Glutamatergic neuron (in vitro differentiated cells): ENCODE results near the gene PRKAA1. TPM values are rescaled to one million over a fixed set of nuclear protein-coding genes. Genes with fewer than 3 reads are reported as not detected.

Experiments
- DNase-seq: peaks from one replicate; pipeline ENCODE4 v3.0.0; 2022
- H3K27ac Mint-ChIP-seq: one replicate; pipeline ENCODE4 v1.8.0; 2020; ENCODE audit warnings: mild to moderate bottlenecking, mixed read lengths, inconsistent platforms; ENCODE audit not compliant: unreplicated experiment
- H3K27me3 Mint-ChIP-seq: one replicate; pipeline ENCODE4 v1.8.0; 2020; ENCODE audit warnings: mild to moderate bottlenecking, moderate library complexity, mixed read lengths, inconsistent platforms; ENCODE audit not compliant: unreplicated experiment
- H3K36me3 Mint-ChIP-seq: one replicate; pipeline ENCODE4 v1.8.0; 2020; ENCODE audit warnings: mild to moderate bottlenecking, mixed read lengths, inconsistent platforms; ENCODE audit not compliant: unreplicated experiment
- H3K4me1 Mint-ChIP-seq: one replicate; pipeline ENCODE4 v1.8.0; 2020; ENCODE audit warnings: mild to moderate bottlenecking, low read depth, mixed read lengths, inconsistent platforms; ENCODE audit not compliant: unreplicated experiment
- H3K4me3 Mint-ChIP-seq: one replicate; pipeline ENCODE4 v1.8.0; 2020; ENCODE audit warnings: mild to moderate bottlenecking, mixed read lengths, inconsistent platforms; ENCODE audit not compliant: unreplicated experiment
- H3K9me3 Mint-ChIP-seq: one replicate; pipeline ENCODE4 v1.8.0; 2020; ENCODE audit warnings: mild to moderate bottlenecking, moderate library complexity, mixed read lengths, inconsistent platforms; ENCODE audit not compliant: unreplicated experiment
- total RNA-seq: library from RNA; stranded (reverse); fragmentation: NEBNext Ultra II Directional; extraction: Animal tissue kit (Norgen Biotek cat#: 25700); gene quantifications from one replicate; pipeline ENCODE4 v1.2.1, GENCODE V29; 2021; ENCODE audit not compliant: unreplicated experiment
- TF ChIP-seq, protein P1 (sequence below): fragments of 200-600 bp; sonication (generic); IDR thresholded peaks from one replicate; pipeline ENCODE4 v1.5.0; 2021; ENCODE audit not compliant: partially characterized antibody, unreplicated experiment

Gene PRKAA1
- total RNA-seq, 1 donor from 2014 or later, result 49.0 TPM

DNA sequence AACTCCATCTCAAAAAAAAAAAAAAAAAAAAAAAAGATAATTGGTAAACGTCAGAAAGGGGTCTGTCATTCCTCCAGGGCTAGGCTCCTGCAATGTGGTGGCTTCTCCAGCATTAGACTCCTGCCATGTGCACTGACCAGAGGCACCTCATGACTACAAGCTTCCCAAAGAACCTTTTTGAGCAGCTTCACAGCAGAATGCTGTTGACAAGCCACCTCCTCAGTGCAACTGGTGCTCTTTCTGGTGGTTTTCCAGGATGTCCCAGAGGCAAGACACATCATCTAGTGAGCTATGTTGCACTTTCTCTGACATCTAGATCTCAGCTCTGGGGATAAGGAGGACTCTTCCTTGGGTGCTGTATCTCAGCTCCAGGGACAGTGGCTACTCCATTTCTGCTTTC is 25.3 kb upstream of the PRKAA1 start:
- TF ChIP-seq, protein P1, sequence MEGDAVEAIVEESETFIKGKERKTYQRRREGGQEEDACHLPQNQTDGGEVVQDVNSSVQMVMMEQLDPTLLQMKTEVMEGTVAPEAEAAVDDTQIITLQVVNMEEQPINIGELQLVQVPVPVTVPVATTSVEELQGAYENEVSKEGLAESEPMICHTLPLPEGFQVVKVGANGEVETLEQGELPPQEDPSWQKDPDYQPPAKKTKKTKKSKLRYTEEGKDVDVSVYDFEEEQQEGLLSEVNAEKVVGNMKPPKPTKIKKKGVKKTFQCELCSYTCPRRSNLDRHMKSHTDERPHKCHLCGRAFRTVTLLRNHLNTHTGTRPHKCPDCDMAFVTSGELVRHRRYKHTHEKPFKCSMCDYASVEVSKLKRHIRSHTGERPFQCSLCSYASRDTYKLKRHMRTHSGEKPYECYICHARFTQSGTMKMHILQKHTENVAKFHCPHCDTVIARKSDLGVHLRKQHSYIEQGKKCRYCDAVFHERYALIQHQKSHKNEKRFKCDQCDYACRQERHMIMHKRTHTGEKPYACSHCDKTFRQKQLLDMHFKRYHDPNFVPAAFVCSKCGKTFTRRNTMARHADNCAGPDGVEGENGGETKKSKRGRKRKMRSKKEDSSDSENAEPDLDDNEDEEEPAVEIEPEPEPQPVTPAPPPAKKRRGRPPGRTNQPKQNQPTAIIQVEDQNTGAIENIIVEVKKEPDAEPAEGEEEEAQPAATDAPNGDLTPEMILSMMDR, result no peak
- Mint-ChIP-seq H3K27ac (no peak overlapping the region), H3K27me3 (peaks cover 2% of the 10 kb centered on the region), H3K4me3 (no peak overlapping the region), H3K36me3 (no peaks in the 10 kb centered on the region), H3K4me1 (peaks cover 1% of the 10 kb centered on the region), H3K9me3 (no peaks in the 10 kb centered on the region)
- DNase-seq, result no peak

DNA sequence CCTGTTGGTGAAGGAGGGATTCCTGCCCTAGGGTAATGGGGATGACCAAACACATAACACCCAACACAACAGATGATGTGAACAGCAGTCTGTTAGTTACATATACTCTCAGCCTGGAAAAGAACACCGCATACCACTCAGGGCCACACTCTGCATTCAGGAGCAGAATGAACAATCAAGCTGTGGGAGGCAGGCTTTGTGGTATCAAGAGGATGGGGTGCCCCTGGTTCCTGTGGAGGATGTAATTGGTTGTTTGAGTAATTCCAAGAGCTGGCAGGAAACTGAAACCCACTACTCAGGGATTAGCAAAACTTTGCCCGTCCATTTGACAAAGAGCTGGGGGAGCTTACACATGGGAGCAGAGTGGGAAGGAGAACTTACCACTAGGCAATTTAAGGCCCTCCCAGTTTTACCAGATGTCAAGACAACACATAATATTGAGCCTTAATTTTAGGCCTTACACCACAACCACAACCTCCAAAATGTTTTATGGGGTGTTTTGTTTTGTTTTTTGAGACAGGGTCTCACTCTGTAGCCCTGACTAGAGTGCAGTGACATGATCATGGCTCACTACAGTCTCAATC is 15.6 kb upstream of the PRKAA1 start:
- Mint-ChIP-seq H3K27ac (no peak overlapping the region), H3K4me3 (no peak overlapping the region), H3K27me3 (no peaks in the 10 kb centered on the region), H3K36me3 (no peaks in the 10 kb centered on the region), H3K4me1 (no peaks in the 10 kb centered on the region), H3K9me3 (peaks cover 2% of the 10 kb centered on the region)
- no peak for DNase-seq
- TF ChIP-seq, protein P1, result no peak

DNA sequence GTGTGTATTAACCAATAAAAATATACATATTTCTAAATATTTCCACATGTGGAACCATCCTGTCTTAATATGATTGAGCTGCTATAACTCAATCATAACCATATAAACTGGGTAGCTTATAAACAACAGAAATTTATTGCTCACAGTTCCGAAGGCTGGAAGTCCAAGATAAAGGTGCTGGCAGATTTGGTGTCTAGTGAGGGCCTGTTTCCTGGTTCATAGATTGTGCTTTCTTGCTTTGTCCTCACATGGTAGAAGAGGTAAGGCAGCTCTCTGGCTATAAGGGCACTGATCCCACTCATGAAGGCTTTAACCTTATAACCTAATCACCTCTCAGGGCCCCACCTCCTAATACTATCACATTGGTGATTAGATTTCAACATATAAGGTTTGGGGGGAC is 14.0 kb upstream of the PRKAA1 start:
- H3K4me3 Mint-ChIP-seq, result no peak overlapping the region
- peaks cover 4% of the 10 kb centered on the region for H3K4me1 Mint-ChIP-seq
- peaks cover 2% of the 10 kb centered on the region for H3K9me3 Mint-ChIP-seq
- H3K36me3 Mint-ChIP-seq, result no peaks in the 10 kb centered on the region
- no peak for DNase-seq
- TF ChIP-seq, protein P1, result no peak
- H3K27me3 Mint-ChIP-seq, result no peaks in the 10 kb centered on the region
- no peak overlapping the region for H3K27ac Mint-ChIP-seq

DNA sequence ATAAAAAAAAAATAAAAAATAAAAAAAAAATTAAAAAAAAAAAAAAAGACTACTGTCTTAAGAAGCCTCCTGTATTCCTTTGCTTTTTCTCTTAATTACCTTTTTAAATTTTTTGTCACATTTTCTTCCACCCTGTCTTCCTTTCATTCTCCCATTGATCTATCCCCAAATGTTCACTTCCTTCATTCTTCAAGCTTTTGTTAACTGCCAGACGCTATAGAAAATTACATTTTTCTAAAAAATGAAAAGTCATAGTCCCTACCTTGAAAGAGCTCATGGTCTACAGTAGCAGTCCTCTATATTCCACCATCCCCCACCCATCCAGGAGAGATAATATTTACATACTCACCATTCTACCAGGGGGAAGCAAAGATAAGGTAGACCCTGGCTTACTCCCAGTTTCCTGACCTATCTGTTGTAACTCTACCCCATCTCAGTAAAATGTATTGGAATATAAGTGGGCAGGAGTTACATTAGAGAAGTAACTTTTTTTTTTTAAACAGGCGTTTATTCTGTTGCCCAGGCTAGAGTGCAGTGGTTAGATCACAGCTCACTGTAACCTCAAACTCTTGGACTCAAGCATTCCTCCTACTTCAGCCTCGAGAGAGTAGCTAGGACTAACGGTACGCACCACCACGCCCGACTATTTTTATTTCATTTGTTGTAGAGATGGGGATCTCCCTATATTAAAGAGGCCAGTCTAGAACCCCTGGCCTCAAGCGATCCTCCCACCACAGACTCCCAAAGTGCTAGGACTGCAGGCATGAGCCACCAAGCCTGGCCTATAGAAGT is 3.8 kb upstream of the PRKAA1 start:
- peak overlapping the region; percentile 94 for H3K27ac Mint-ChIP-seq

More for the DNA sequence above, 3.8 kb upstream of the PRKAA1 start:
- Mint-ChIP-seq H3K4me1 (peaks cover 10% of the 10 kb centered on the region), H3K36me3 (peaks cover 5% of the 10 kb centered on the region), H3K9me3 (peaks cover 9% of the 10 kb centered on the region), H3K27me3 (peaks cover 6% of the 10 kb centered on the region), H3K4me3 (peak overlapping the region; percentile 68)
- TF ChIP-seq, protein P1, result no peak
- DNase-seq, result no peak
